ENCODE data around the gene ACTL8. TPM values are rescaled to one million over a fixed set of nuclear protein-coding genes. Genes with fewer than 3 reads are reported as not detected.

The ACTL8 gene
- total and polyA plus RNA-seq, 2 experiments from 2014 or later = 0.34 TPM; not detected in 1

- Histone ChIP-seq H3K4me1 (ENCODE audit: insufficient read depth) (no peaks in the 10 kb centered on the region), H3K9me2 (replicated peaks; ENCODE audit: insufficient read depth) (no peaks in the 10 kb centered on the region), H3K4me2 (no peak overlapping the region), H3K27ac (no peak overlapping the region), H3K79me2 (no peaks in the 10 kb centered on the region), H2AFZ (no peak overlapping the region), H3K9me3 (ENCODE audit: low read depth) (no peaks in the 10 kb centered on the region), H3K36me3 (replicated peaks; ENCODE audit: insufficient read depth, low read depth) (no peaks in the 10 kb centered on the region), H3K4me3 (no peak overlapping the region), H3K27me3 (peaks cover 6% of the 10 kb centered on the region), H4K20me1 (ENCODE audit: insufficient read depth, poor library complexity, severe bottlenecking) (no peaks in the 10 kb centered on the region)
- no peak for TF ChIP-seq EZH2 (IDR thresholded peaks at IDR 0.05; ENCODE audit: borderline replicate concordance)
- TF ChIP-seq EZH2phosphoT487 (IDR thresholded peaks at IDR 0.05; ENCODE audit: low read depth, severe bottlenecking, unreplicated experiment) = no peak
- TF ChIP-seq CTCF (IDR thresholded peaks at IDR 0.05; ENCODE audit: poor library complexity) = no peak
- WGBS (ENCODE audit: low lambda C conversion rate, missing lambda C conversion rate) = 82% methylated on average over 10 of the region's 10 CpGs
- no peak for DNase-seq (ENCODE audit: low spot score)
These were observed 15.8 kb downstream of the ACTL8 start for GRCh38 chr1:17770983-17771382.

GRCh38 chr1:17772615-17773212 is 17.6 kb downstream of the ACTL8 start:
- no peak overlapping the region for H2AFZ ChIP-seq
- peaks cover 4% of the 10 kb centered on the region for H3K27me3 ChIP-seq
- H4K20me1 ChIP-seq (ENCODE audit: insufficient read depth, poor library complexity, severe bottlenecking) = no peaks in the 10 kb centered on the region
- no peaks in the 10 kb centered on the region for H3K9me3 ChIP-seq (ENCODE audit: low read depth)
- DNase-seq (ENCODE audit: low spot score) = no peak
- H3K4me1 ChIP-seq (ENCODE audit: insufficient read depth) = no peaks in the 10 kb centered on the region
- no peaks in the 10 kb centered on the region for H3K36me3 ChIP-seq (replicated peaks; ENCODE audit: insufficient read depth, low read depth)
- 58% methylated on average over 14 of the region's 14 CpGs for WGBS (ENCODE audit: low lambda C conversion rate, missing lambda C conversion rate)
- no peak overlapping the region for H3K4me3 ChIP-seq
- H3K27ac ChIP-seq = no peak overlapping the region
- no peak overlapping the region for H3K4me2 ChIP-seq
- no peak for TF ChIP-seq CTCF (IDR thresholded peaks at IDR 0.05; ENCODE audit: poor library complexity)
- H3K9me2 ChIP-seq (replicated peaks; ENCODE audit: insufficient read depth) = no peaks in the 10 kb centered on the region
- no peaks in the 10 kb centered on the region for H3K79me2 ChIP-seq

- Histone ChIP-seq H2AFZ (no peak overlapping the region), H3K79me2 (no peaks in the 10 kb centered on the region), H4K20me1 (ENCODE audit: insufficient read depth, poor library complexity, severe bottlenecking) (no peaks in the 10 kb centered on the region), H3K27ac (no peak overlapping the region), H3K4me2 (no peak overlapping the region), H3K9me2 (replicated peaks; ENCODE audit: insufficient read depth) (no peaks in the 10 kb centered on the region), H3K4me3 (no peak overlapping the region), H3K27me3 (peaks cover 4% of the 10 kb centered on the region), H3K36me3 (replicated peaks; ENCODE audit: insufficient read depth, low read depth) (no peaks in the 10 kb centered on the region), H3K4me1 (ENCODE audit: insufficient read depth) (no peaks in the 10 kb centered on the region), H3K9me3 (ENCODE audit: low read depth) (no peaks in the 10 kb centered on the region)
- WGBS (ENCODE audit: low lambda C conversion rate, missing lambda C conversion rate) = 74% methylated on average over 16 of the region's 16 CpGs
- DNase-seq (ENCODE audit: low spot score) = no peak
- TF ChIP-seq EZH2 (IDR thresholded peaks at IDR 0.05; ENCODE audit: borderline replicate concordance) (no peak), CTCF (IDR thresholded peaks at IDR 0.05; ENCODE audit: poor library complexity) (no peak), EZH2phosphoT487 (IDR thresholded peaks at IDR 0.05; ENCODE audit: low read depth, severe bottlenecking, unreplicated experiment) (no peak)
These were observed 18.6 kb downstream of the ACTL8 start for GRCh38 chr1:17773591-17774326.
